Stimulated activated CD8-positive, alpha-beta memory T cell treated with anti-CD3 and anti-CD28 coated beads, Interleukin-12 subunit alpha, Interleukin-12 subunit beta, amount 100 ng/mL, for 24 hours (primary cell): Measurements from ENCODE around the gene METTL15.
"Not testable (repeated sequence)": the region's sequence is repeated elsewhere in the genome, so short reads cannot be mapped to it uniquely, and the experiment has no call there.

Source experiments
- DNase-seq: peaks from one replicate; pipeline ENCODE4 v3.0.0-alpha.2; 2020; ENCODE audit errors: extremely low read depth

METTL15 gene

DNA sequence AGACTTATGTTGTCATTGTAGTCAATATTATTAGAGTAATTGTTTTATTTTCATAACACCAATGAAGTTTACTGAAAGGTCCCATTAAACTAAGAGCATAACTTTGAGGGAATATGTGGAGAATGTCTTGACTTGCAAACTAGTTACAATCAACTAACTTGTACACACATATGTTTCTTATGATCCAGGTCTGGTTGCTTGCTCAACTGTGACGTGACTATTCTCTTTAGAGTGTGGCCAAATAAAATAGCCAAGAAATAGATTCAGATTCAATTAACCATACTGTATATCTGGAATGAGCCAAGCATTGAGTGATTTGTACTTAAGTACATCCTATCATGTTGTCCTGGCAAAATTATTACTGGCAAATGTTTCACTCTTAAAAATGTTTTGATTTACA is 101.7 kb downstream of the METTL15 start:
- no peak for DNase-seq

DNA sequence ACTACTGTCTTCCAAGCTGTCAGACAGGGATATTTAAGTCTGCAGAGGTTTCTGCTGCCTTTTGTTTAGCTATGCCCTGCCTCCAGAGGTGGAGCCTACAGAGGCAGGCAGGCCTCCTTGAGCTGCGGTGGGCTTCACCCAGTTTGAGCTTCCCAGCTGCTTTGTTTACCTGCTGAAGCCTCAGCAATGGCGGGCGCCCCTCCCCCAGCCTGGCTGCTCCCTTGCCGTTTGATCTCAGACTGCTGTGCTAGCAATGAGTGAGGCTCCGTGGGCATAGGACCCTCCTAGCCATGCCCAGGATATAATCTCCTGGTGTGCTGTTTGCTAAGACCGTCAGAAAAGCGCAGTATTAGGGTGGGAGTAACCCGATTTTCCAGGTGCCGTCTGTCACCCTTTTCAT is 113.9 kb downstream of the METTL15 start:
- not testable (repeated sequence) for DNase-seq

DNA sequence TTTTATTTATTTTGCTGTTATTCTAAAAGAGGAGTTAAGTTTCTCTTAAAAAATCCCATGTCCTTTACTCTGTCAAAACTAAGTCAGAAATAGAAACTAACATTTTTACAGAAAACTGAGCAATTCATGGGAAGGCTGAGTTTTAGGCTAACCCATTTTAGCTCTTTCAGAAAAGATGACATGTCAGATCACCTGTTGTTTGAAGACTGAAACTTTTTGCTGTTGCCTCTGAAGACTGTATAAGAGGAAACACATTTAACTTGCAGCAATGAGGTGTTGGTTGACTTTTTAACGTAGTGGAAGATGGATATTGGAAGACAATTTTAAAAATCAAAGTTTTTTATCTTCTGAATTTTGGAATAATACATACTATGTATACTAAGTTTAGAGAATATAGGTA is 115.4 kb downstream of the METTL15 start:
- no peak for DNase-seq

DNA sequence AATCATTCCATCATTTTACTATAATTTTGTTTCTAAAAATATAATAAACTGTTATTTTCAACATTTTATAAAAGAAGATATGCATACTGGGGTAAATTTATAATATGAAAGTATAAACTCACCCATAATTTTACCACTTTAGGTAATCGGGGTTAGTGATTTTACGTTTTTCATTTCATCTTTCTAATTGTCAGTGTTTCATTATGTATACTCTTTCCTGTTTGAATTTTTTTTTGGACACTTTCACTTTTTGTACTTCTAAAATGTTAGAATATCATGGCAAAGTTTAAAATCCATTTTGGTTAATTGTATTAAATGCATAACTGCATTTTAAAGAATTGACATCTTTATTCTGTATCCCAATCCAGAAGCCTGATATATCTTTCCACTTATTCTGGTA is 115.8 kb downstream of the METTL15 start:
- no peak for DNase-seq

DNA sequence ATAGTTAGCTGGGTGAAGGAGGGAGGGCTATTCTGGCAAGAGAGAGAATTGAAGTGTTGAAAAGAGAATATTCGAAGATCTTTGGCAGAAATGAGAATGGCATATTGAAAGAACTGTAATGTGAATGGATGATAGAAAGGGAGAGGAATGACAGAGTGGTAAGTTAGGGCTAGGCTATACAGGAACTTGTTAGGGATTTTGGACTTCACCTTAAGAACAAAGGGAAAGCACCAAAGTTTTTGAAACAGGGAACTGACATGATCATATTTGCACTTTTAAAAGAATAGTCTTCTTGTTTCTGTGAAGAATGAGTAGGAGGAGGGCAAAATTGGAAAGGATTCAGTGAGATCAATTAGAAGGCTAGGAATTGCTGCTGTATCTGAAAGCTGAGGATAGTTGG is 119.3 kb downstream of the METTL15 start:
- no peak for DNase-seq

DNA sequence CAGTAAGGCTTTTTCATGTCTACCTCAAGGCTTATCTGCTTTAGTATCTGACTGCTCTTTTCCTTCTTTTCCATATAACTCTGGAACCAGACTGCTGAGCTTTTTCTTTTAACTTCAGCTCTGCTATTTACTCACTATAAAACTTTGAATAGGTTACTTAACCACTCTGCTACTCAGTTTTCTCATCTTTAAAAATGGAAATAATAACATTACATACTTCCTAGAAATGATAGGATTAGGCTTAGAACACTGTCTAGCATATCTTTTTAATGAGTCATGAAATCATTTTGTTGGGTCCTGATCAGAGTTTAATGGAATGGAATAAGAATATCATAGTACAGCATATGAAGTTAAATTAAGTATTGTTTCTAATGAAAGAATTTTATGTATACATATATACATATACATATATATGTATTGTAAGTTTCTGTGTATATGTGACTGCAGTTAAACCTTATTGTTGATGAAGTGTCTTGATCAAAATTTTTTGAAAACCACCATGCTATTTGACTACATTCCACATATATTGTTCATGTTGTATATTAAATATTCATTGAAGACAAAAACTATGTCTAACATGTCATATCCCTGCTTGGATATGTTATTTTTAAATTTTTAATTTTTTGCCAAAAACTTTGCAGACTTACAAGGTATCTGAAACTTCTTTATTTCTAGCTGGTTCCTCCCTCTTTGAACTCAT is 120.2 kb downstream of the METTL15 start:
- DNase-seq, result no peak

DNA sequence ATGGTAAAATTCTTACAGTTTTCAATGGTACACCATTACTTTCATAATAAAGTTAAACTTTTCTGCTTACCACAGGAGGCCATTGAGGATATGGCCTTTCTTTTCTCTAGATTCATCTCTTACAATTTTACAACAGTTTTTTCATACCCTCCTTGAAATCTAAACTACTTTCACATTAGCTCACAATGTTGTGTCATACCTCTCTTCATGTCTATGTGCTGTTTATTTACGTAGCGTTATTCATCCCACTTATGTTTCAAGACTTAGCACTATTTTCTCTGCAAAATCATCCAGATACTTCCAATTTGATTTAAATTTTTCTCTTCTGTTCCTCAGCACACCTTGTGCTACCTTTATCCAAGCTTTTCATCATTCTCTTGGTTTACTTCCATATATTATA is 123.3 kb downstream of the METTL15 start:
- no peak for DNase-seq

DNA sequence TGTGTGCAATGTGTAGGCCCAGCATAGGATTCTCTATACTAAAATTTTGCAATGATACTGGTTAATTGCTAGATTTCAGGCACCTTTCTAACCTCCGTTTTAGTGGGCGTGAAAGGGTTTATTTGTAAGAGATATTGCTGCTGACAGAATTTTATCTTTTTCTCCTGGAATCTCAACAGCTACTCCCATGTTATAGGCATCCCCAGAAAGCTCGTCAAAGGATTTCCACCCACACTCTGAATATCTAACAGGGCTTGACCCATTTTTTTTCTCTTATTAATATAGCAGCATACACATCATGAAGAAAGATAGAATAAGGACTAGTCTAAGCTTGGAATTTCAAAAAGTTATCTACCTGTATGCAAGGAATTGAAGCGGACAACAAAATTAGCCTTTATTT is 124.5 kb downstream of the METTL15 start:
- DNase-seq, result no peak

DNA sequence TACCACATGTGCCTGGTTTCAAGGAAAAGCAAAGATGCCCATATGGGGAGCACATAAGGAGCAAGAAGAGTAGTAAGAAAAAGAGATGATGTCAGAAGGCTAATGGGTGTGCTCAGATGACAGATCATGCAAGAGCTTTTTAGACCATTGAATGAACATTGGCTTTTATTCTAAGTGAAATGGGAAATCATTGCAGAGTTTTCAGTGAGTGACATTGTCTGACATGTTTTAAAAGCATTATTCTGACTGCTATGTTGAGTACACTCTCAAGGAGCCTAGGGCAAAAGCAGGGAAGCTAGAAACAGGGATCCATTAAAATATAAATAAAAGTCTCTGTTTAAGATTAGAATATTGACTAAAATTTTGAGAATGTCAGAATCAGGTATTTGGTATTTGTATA is 133.6 kb downstream of the METTL15 start:
- no peak for DNase-seq

DNA sequence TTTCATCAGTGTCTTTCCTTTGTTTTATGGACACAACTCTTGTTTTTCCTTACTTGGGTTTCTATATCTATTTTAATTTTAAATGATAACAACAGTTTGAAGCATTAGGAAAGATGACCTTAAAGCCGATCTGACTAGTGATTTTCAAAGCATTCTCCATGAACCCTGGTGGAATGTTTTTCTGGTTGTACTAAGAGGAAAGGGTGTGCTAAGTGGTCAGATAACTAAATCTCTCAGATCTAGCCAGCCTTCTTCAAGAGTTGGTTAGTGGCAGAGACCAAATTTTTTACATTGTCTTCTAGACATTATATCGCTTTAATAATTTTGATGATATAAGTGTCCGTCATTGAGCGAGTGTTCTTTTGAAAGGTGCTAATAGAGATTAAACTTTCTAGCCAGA is 134.4 kb downstream of the METTL15 start:
- no peak for DNase-seq

DNA sequence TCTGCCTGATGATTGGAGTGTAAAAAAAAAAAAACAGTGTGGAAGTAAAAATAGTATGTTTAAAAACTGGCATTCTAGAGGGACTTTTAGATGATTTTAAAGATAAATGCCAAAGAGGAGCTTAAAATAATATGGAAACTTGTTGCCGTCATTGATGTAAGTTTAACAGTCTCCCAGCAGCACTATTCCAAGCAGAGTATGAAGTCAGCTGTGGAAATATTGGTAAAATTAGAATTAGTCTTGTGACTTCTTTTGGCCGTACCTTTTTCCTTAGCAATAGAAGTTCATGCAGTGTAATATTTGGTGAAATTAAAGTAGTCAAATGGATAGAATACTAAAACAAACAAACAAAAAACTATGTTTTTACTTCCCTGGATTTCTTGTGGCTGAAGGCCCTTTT is 134.9 kb downstream of the METTL15 start:
- DNase-seq, result no peak

DNA sequence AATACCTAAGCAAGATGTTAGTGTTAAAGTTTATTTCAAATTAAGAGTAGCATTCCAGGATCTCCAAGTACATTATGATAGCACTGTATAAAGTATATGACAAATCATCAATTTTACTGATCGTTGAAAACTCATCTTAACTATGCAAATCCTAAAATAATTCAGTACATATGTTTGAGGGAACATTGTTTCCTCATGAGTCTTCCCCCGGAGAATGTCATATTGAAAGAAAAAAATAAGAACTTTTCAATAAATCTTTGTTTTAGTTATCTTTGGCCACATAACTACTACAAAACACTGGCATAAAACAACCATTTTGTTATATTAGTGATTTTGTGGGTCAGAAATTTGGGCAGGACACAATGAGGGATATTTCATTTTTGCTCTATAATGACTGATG is 135.4 kb downstream of the METTL15 start:
- DNase-seq, result no peak

DNA sequence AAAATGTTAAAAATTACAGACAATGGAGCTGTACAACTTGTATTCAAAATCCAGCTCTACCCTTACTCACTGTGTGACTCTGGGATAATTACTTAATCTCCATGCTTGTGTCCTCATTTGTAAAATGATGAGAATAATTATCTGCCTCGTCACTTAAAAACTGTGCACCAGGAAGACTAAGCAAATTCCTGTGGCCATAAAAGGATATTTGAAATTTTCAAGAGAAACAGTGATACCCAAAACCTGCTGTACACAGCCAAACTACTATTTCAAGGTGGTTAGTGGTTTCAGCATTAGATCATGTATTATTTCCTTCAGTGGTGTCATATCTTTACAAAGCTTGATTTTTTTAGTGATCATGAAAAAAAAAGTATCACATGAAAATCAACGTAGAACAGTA is 136.9 kb downstream of the METTL15 start:
- DNase-seq, result no peak

DNA sequence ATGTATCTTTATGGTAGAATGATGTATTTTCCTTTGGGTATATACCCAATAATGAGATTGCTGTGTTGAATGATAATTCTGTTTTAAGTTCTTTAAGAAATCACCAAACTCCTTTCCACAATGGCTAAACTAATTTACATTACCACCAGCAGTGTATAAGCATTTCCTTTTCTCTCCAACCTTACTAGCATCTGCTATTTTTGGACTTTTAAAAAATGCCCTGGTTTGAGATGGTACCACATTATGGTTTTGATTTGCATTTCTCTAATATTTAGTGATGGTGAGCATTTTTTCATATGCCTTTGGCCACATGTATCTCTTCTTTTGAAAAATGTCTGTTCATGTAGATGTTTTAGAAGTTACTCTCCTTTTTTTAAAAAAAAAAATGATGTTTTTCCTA is 142.0 kb downstream of the METTL15 start:
- no peak for DNase-seq

DNA sequence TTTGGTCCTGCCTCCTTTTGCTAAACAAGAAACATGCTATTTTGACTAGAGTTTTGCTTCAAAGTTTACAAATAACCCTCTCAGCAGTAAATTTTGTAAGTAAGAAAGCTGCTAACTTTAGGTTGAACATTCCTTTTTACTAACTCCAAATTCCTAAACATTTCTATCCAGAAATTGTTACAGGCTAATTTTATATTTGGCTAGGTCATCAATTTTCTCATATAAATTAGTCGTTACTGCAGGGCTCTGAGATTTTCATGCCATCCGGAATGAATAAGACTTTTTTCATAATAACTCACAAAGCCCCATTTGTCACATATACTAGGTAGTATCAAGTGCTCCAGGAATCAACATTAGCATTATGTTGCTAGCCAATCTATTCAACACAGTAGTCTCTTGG is 143.1 kb downstream of the METTL15 start:
- DNase-seq, result no peak

DNA sequence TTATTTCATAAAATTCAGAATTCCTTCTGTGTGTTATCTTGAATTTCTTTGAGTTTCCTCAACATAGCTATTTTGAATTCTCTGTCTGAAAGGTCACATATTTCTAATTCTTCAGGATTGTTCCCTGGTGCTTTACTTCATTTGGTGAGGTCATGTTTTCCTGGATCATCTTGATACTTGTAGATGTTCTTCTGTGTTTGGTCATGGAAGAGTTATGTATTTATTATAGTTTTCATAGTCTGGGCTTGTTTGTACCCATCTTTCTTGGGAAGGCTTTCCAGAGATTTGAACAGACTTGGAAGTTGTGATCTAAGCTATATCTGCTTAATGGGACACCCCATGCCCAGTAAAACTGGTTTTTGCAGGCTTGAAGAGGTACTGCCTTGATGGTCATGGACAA is 149.6 kb downstream of the METTL15 start:
- no peak for DNase-seq

DNA sequence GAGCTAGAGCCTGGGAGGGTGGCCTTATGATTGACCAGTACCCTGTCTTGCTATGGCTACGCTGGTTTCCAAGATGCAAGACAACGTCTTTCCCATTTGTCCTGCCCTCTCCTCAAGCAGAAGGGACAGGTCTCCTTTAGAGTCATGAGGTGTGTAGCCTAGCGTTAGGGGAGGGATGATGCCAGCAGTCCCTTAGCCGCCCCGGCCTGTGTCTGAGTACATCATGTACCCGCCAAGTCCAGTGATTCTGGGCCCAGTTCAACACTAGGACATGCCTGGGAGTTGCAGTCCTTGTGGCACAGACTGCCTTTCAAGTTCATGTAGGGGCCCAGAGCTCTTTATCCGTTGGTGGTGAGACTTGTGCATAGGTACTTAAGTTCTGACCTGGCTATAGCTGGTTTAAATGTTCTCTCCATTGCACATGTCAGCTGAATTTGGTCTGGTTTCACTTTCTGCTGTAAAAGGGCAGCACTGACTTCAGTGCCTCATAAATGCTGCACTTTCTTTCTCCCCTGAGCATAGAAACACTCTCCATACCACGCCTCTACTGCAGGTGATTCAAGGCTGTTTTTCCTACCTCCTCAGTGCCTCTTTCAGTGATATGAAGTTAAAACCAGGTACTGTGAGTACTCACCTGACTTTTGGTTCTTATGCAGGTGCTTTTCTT is 151.1 kb downstream of the METTL15 start:
- no peak for DNase-seq

DNA sequence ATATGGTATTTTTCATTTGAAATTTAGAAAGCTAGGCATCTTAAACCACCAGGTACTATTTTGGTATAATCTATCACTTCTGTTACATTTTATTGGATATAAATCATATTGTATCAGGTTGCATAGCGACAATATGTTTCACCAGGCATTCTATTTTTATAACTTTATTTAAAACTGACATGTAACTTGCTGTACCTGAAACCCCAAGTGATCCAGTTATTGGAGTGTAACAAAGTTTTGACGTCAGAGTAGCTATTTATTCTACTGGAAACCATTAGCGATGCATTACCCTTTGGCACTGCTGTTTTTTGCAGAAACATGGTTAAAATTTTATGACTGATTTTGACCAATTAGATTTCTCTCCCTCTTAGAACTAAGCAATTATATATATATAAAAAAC is 160.7 kb downstream of the METTL15 start:
- no peak for DNase-seq

DNA sequence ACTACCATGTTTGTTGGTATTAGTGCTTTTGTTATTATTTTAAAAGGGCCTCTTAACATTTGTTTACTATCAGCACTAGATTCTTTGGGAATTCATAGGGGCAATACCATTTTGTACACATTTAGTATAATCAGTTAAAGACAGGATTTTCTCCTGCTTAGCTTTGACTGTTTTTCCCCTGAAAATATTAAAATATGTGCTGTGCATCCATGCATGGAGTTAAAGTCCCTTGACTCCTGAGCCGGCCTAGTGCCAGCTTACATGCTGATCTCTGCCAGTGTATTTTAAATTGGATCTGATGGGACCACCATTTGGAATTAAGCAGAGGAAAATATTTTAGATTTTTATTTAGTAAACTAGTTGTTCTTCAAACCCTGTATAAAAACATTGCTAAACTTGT is 161.4 kb downstream of the METTL15 start:
- no peak for DNase-seq

DNA sequence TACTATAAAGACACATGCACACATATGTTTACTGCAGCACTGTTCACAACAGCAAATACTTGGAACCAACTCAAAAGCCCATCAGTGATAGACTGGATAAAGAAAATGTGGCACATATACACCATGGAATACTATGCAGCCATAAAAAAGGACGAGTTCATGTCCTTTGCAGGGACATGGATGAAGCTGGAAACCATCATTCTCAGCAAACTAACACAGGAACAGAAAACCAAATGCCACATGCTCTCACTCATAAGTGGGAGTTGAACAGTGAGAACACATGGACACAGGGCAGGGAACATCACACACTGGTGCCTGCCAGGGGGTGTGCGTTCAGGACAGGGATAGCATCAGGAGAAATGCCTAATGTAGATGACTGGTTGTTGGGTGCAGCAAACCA is 164.1 kb downstream of the METTL15 start:
- not testable (repeated sequence) for DNase-seq

DNA sequence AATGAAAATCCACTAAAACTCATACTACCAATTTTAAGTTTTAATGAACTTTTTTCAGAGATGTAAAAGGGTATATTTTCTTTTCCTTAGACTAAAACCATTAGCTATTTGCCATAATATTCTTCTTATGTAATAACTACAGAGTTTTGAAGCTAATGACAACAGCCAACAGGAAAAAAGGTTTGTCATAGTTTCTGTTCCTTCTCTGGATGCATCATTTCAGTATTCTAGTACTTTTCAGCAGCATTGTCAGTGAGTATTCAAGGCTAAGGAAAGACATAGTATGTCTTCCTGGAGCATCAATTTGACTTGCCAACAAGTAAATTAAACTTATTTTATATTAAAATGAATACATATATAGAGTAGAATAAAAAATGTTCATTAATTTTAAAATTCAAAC is 166.0 kb downstream of the METTL15 start:
- no peak for DNase-seq

DNA sequence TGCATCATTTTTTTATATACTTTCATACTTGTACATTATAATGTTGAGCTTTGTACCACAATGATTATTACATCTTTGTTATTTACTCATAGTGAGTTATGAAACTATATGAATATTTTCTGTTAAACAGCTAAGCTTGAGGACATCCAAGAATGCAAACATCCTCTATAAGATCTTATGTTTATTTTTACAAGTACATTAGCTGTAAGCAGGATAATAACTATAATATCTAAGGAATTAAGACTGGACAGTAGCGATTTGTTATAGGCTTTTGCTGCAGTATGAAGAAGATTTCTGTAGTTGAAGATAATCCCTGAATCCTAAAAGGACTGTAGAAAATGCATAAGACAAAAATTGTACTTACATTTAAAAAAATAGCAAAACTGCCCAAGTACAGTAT is 176.0 kb downstream of the METTL15 start:
- DNase-seq, result no peak

DNA sequence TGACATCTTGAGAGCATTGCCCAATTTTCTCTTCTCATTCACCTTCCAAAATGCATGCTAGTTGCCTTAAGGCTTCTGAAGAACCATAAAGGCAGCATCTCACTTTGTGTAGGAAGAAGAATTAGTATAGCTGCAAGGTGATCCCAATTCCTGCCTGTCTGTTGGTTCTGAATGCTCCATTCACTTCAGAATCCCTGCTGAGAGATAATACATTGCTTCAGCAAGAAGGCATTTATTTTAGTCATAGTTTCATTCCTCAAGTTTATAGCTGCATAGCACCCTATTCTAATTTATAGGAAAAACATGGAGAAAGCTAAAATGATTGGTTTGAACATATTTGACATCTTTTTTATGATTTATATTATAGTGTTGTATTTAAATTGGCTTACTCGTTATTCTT is 181.3 kb downstream of the METTL15 start:
- DNase-seq, result no peak

DNA sequence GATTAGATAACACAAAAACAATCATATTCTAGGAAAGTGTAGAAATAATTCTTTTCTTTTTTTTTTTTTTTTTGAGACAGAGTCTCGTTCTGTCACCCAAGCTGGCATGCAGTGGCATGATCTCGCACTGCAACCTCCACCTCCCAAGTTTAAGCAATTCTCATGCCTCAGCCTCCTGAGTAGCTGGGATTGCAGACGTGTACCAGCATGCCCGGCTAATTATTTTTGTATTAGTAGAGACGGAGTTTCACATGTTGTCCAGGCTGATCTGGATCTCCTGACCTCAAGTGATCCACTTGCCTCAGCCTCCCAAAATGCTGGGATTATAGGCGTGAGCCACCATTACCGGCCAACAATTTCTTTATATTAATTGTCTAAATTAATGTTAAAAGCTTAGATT is 182.8 kb downstream of the METTL15 start:
- not testable (repeated sequence) for DNase-seq
